Kidney (tissue), 14 donors: ENCODE measurements around the gene GNAT1. TPM values are rescaled to one million over a fixed set of nuclear protein-coding genes. Genes with fewer than 3 reads are reported as not detected.

ENCODE experiments used
- DNase-seq, 5 donors: peaks; one replicate each; pipeline ENCODE4 v3.0.0-alpha.2; 2013 to 2020
- FAIRE-seq: peaks from 2 replicates; lab custom pipeline; 2012; peaks lifted over from hg19 to GRCh38; lab: Jason Lieb, UNC
- H3K27ac ChIP-seq, 2 donors: one replicate each; pipeline ENCODE4 v1.7.0; 2013; ENCODE audit warnings: low read depth in 2 of 2, low read length in 2 of 2, inconsistent platforms in 1 of 2
- H3K27me3 ChIP-seq: one replicate; pipeline ENCODE4 v1.7.1; 2013; ENCODE audit warnings: low read length, inconsistent platforms; ENCODE audit not compliant: control insufficient read depth, insufficient read depth
- H3K36me3 ChIP-seq, 3 donors: one replicate each; pipeline versions ENCODE4 v1.7.0 to v1.7.1; 2013; ENCODE audit warnings: low read length in 3 of 3, control low read depth in 1 of 3, inconsistent platforms in 1 of 3; ENCODE audit not compliant: insufficient read depth in 3 of 3, control insufficient read depth in 2 of 3
- H3K4me1 ChIP-seq, 3 donors: one replicate each; pipeline versions ENCODE4 v1.7.0 to v1.7.1; 2013; ENCODE audit warnings: low read length in 3 of 3, inconsistent platforms in 1 of 3, low read depth in 1 of 3; ENCODE audit not compliant: control insufficient read depth in 2 of 3, insufficient read depth in 2 of 3
- H3K4me3 ChIP-seq, 3 donors: one replicate each; pipeline versions ENCODE4 v1.7.0 to v1.8.1; 2013; ENCODE audit warnings: low read length in 3 of 3, control low read depth in 1 of 3, inconsistent platforms in 1 of 3
- H3K9ac ChIP-seq, 3 donors: one replicate each; pipeline versions ENCODE4 v1.7.0 to v1.7.1; 2013; ENCODE audit warnings: low read length in 3 of 3, control low read depth in 1 of 3, inconsistent platforms in 1 of 3
- H3K9me3 ChIP-seq, 3 donors: one replicate each; pipeline versions ENCODE4 v1.7.0 to v1.7.1; 2013; ENCODE audit warnings: low read length in 3 of 3, control low read depth in 1 of 3, inconsistent platforms in 1 of 3; ENCODE audit not compliant: control insufficient read depth in 2 of 3, insufficient read depth in 1 of 3
- intact Hi-C: fragments of 100-400 bp; cut with DNase I; formaldehyde crosslinking; loops from one replicate; pipeline ENCODE4 v1.11.1; 2022
- polyA plus RNA-seq: library from polyadenylated mRNA; stranded (reverse); fragments of 350-450 nt; fragmentation: Illumina TruSeq; extraction: RNeasy Lipid Tissue Mini Kit (QIAGEN cat#74804); gene quantifications from one replicate; pipeline ENCODE4 v1.2.3, GENCODE V29; 2014; ENCODE audit warnings: low read depth, low replicate concordance; ENCODE audit not compliant: insufficient read depth
- total RNA-seq: library from RNA; stranded (reverse); fragmentation: NEBNext Ultra II Directional; extraction: Animal tissue kit (Norgen Biotek cat#: 25700); gene quantifications from one replicate; pipeline ENCODE4 v1.2.1, GENCODE V29; 2021
- TF ChIP-seq, protein P1 (sequence below): IDR thresholded peaks from 3 replicates; pipeline ENCODE4 v1.5.1; 2012; ENCODE audit warnings: mild to moderate bottlenecking, moderate library complexity, borderline replicate concordance; ENCODE audit not compliant: insufficient read depth; ENCODE audit errors: extremely low read depth
- donor health status: control.
- donor health status: control.
- donor health status: control.
- donor health status: control.
- donor health status: control.
- donor health status: DM: yes; HTN: yes; CAD: no.
- donor health status: Normal renal cell carcinoma (clear cell type).

The GNAT1 gene
- total and polyA plus RNA-seq, 2 donors from 2014 or later = not detected

GRCh38 chr3:50154476-50154839 lies 37.0 kb upstream of the GNAT1 start:
- peak in 2 of 5 donors; percentile 78 to 82 for DNase-seq
- H3K27ac ChIP-seq = peak overlapping the region; percentile 51 to 55

DNA sequence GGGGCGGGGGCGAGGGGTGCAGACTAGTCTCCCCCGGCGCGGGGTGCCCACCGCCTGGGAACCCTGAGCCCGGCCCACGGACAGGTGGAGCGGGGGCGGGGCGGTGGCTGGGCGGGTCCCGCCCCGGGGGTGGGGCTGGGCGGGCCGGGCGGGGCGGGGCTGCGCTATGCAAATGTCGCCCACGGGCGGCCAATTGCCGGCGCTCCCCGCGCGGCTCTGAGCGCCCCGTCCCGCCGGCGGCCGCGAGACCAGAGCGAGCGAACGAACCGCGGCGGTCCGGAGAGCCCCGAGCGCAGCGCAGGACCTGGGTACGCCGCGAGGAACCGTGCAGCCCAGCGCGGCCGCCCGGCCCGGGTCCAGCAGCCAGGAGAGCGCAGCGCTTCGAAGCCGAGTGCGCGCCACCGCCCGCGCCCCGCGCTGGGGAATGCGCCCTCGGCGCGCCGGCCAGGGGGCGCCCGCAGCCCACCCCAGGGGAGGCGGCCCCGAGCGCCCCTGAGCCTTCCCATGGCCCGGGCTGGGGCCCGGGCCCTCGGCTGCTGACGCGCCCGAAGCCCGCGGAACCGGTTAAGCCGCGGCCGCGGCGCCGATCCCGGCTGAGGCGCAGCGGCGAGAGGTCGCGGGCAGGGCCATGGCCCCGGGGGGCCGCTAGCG lies 36.4 kb upstream of the GNAT1 start, which contains the start of gene SEMA3F:
TSS of gene SEMA3F (plus strand) at position 485 of the 651 bp plus-strand sequence. CDS start 4,299 bp downstream, outside the sequence.
- FAIRE-seq = no peak
- DNase-seq = peak; percentile 82 to 92 (median 88)

More at GRCh38 chr3:50154476-50154839, 37.0 kb upstream of the GNAT1 start:
- Histone ChIP-seq H3K4me3 (peak overlapping the region in 1 of 3 donors; percentile 44), H3K9ac (peak overlapping the region in 2 of 3 donors; percentile 8 to 10), H3K4me1 (peaks cover 3 to 30% (median 21%) of the 10 kb centered on the region in 3 donors), H3K9me3 (no peaks in the 10 kb centered on the region), H3K27me3 (no peaks in the 10 kb centered on the region), H3K36me3 (no peaks in the 10 kb centered on the region)
- intact Hi-C loops = no loop called here
- TF ChIP-seq, protein P1, sequence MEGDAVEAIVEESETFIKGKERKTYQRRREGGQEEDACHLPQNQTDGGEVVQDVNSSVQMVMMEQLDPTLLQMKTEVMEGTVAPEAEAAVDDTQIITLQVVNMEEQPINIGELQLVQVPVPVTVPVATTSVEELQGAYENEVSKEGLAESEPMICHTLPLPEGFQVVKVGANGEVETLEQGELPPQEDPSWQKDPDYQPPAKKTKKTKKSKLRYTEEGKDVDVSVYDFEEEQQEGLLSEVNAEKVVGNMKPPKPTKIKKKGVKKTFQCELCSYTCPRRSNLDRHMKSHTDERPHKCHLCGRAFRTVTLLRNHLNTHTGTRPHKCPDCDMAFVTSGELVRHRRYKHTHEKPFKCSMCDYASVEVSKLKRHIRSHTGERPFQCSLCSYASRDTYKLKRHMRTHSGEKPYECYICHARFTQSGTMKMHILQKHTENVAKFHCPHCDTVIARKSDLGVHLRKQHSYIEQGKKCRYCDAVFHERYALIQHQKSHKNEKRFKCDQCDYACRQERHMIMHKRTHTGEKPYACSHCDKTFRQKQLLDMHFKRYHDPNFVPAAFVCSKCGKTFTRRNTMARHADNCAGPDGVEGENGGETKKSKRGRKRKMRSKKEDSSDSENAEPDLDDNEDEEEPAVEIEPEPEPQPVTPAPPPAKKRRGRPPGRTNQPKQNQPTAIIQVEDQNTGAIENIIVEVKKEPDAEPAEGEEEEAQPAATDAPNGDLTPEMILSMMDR = peak; percentile 49
- FAIRE-seq = no peak

DNA sequence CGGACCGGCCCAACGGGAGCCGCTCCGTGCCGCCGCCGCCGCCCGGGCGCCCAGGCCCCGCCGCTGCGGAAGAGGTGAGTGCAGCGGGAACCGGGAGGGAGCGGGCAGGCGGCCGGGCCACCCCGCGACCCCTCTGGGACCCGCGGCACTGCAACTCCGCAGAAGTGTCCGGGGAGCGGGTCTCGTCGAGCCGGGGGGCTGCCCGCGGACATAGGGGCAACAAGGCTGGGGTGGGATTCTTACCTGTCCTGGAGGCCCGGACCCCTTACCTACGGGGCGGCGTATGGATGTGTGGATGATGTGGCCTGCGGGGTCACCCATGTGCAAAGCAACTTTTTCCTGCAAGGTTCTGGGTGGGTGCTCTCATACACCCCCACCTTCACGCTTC lies 35.9 kb upstream of the GNAT1 start:
- Histone ChIP-seq H3K27ac (peak overlapping the region; percentile 69 to 83), H3K9ac (peak overlapping the region in 2 of 3 donors; percentile 55 to 69), H3K4me1 (peaks cover 3 to 32% (median 16%) of the 10 kb centered on the region in 3 donors), H3K9me3 (no peaks in the 10 kb centered on the region), H3K4me3 (peak overlapping the region; percentile 62 to 69 (median 68)), H3K27me3 (no peaks in the 10 kb centered on the region), H3K36me3 (no peaks in the 10 kb centered on the region)
- DNase-seq (no peak), FAIRE-seq (no peak)
- TF ChIP-seq, protein P1 = no peak
- intact Hi-C loops = no loop called here

More for the DNA sequence above, 36.4 kb upstream of the GNAT1 start, which contains the start of gene SEMA3F:
- Histone ChIP-seq H3K4me1 (peaks cover 3 to 31% (median 21%) of the 10 kb centered on the region in 3 donors), H3K4me3 (peak within 1 kb of the TSS; percentile 62 to 69 (median 68)), H3K27ac (peak within 1 kb of the TSS; percentile 69 to 83), H3K9ac (peak within 1 kb of the TSS; percentile 37 to 69 (median 55)), H3K27me3 (no peaks in the 10 kb centered on the region), H3K36me3 (no peaks in the 10 kb centered on the region), H3K9me3 (no peaks in the 10 kb centered on the region)
- TF ChIP-seq, protein P1 = no peak
- intact Hi-C loops = no loop called here
